ENCODE data around the gene THUMPD2.

DNA sequence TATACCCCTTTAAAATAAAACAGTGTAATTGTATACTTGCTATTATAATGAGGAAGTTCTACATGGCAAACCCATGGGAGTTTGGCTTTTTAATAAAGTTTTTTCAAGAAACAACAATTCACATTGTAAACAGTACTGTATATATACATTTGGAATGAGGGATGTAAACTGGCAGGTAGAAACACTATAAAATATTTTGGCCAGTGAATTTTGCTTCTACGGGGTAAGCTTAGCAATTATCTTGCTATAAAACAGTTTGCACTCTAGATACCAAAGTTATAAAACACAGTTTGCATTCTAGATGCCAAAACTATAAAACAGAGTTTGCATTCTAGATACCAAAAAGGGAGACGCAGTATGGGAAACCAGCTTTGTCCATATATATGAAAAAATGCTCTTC is 16.6 kb downstream of the THUMPD2 start:
- TF ChIP-seq, protein P1, sequence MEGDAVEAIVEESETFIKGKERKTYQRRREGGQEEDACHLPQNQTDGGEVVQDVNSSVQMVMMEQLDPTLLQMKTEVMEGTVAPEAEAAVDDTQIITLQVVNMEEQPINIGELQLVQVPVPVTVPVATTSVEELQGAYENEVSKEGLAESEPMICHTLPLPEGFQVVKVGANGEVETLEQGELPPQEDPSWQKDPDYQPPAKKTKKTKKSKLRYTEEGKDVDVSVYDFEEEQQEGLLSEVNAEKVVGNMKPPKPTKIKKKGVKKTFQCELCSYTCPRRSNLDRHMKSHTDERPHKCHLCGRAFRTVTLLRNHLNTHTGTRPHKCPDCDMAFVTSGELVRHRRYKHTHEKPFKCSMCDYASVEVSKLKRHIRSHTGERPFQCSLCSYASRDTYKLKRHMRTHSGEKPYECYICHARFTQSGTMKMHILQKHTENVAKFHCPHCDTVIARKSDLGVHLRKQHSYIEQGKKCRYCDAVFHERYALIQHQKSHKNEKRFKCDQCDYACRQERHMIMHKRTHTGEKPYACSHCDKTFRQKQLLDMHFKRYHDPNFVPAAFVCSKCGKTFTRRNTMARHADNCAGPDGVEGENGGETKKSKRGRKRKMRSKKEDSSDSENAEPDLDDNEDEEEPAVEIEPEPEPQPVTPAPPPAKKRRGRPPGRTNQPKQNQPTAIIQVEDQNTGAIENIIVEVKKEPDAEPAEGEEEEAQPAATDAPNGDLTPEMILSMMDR (IDR thresholded peaks at IDR 0.05): no peak
- TF ChIP-seq POLR2A (IDR thresholded peaks at IDR 0.05): no peak
- TF ChIP-seq POLR2AphosphoS5 (IDR thresholded peaks at IDR 0.05): no peak

Measured in suprapubic skin (tissue), 4 donors.